OCI-LY3 (cell line): ENCODE data around the gene HOXC11.

Source experiments
- CTCF ChIP-seq: fragments of 200-600, 300-600 bp; sonication (generic); IDR thresholded peaks from 2 replicates; pipeline ENCODE4 v1.5.1; 2014; ENCODE audit warnings: antibody characterized with exemption, low read length, low read depth
- EZH2phosphoT487 ChIP-seq: fragments of 200-600 bp; shearing (Covaris generic); IDR thresholded peaks from 2 replicates; pipeline ENCODE4 v1.6.1; 2018; ENCODE audit warnings: antibody characterized with exemption, mixed run types, low read depth

GRCh38 chr12:54004841-54005530 lies 32.1 kb downstream of the HOXC11 start:
- TF ChIP-seq CTCF = no peak
- no peak for TF ChIP-seq EZH2phosphoT487
